ENCODE results near the gene EFNB1.

DNA sequence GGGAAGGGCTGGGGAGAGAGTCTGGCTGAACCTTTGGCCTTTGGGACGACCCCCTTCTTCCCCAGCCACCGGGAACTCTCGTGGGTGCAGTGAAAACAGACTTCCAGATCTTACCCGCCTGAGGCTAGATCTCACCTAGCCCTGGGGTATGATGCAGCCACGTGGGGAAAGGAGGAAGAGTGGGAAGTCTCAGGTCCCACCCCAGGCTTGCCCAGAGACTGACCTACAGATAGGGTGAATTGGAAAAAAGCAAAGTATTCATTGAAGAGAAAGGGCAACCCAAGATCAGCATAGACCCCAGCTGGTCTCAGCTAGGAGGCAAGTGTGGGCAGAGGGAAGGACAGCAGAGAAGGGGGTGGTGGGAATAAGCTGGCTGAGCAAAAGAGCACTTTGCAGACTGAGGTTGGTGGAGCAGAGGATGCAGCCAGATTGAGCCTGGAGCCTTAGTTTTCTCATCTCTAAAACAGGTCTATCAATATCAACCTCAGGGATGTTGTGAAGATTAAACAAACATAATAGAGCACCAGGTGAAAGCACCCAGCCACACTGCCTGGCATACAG lies 4.2 kb upstream of the EFNB1 start:
- TF ChIP-seq SP1 (CRISPR knock-in tag; IDR thresholded peaks at IDR 0.05) (no peak), TBL1XR1 (IDR thresholded peaks at IDR 0.05; ENCODE audit: low read length in 2 of 2) (no peak), ZNF76 (CRISPR knock-in tag; IDR thresholded peaks at IDR 0.05; ENCODE audit: borderline replicate concordance) (no peak), ZKSCAN1 (IDR thresholded peaks at IDR 0.05; ENCODE audit: low read depth, low read length) (no peak), ZBTB34 (CRISPR knock-in tag; IDR thresholded peaks at IDR 0.05) (no peak), EP300 (IDR thresholded peaks at IDR 0.05; ENCODE audit: low read length) (no peak)

All from K562 (cell line).